Effector memory CD4-positive, alpha-beta T cell (primary cell): ENCODE data around the gene MRTO4.

Experiments used
- DNase-seq, 3 donors: peaks; one replicate each; pipeline ENCODE4 v3.0.0-alpha.2; 2020
- H3K27ac ChIP-seq: 2 replicates; pipeline ENCODE4 v1.7.0; 2013; ENCODE audit warnings: mild to moderate bottlenecking, low read length, moderate library complexity; ENCODE audit not compliant: insufficient read depth, poor library complexity, severe bottlenecking
- H3K27me3 ChIP-seq: replicated peaks from 2 replicates; pipeline ENCODE4 v1.7.0; 2013; ENCODE audit warnings: mild to moderate bottlenecking, low read length; ENCODE audit not compliant: insufficient read depth, control insufficient read depth, poor library complexity, severe bottlenecking
- H3K36me3 ChIP-seq: 2 replicates; pipeline ENCODE4 v1.7.0; 2013; ENCODE audit warnings: mild to moderate bottlenecking, low read length, moderate library complexity; ENCODE audit not compliant: control insufficient read depth, insufficient read depth
- H3K4me1 ChIP-seq: 2 replicates; pipeline ENCODE4 v1.7.0; 2013; ENCODE audit warnings: low read length, mild to moderate bottlenecking; ENCODE audit not compliant: control insufficient read depth, insufficient read depth, poor library complexity, severe bottlenecking
- H3K4me3 ChIP-seq: 2 replicates; pipeline ENCODE4 v1.7.0; 2013; ENCODE audit warnings: low read length, low read depth, mild to moderate bottlenecking; ENCODE audit not compliant: insufficient read depth, poor library complexity, severe bottlenecking
- H3K9me3 ChIP-seq: 2 replicates; pipeline ENCODE4 v1.7.0; 2013; ENCODE audit warnings: mild to moderate bottlenecking, low read length, moderate library complexity; ENCODE audit not compliant: control insufficient read depth

Gene MRTO4

GRCh38 chr1:19308509-19308907 lies 56.9 kb downstream of the MRTO4 start:
- Histone ChIP-seq H3K4me3 (no peak overlapping the region), H3K27ac (no peak overlapping the region), H3K9me3 (no peaks in the 10 kb centered on the region), H3K4me1 (peaks cover 15% of the 10 kb centered on the region), H3K36me3 (peaks cover 31% of the 10 kb centered on the region), H3K27me3 (no peaks in the 10 kb centered on the region)
- DNase-seq = no peak

GRCh38 chr1:19309123-19309813 lies 57.7 kb downstream of the MRTO4 start:
- DNase-seq = no peak
- no peaks in the 10 kb centered on the region for H3K27me3 ChIP-seq
- no peak overlapping the region for H3K27ac ChIP-seq
- no peaks in the 10 kb centered on the region for H3K9me3 ChIP-seq
- H3K36me3 ChIP-seq = peaks cover 25% of the 10 kb centered on the region
- H3K4me1 ChIP-seq = peaks cover 15% of the 10 kb centered on the region
- no peak overlapping the region for H3K4me3 ChIP-seq
